ENCODE measurements around the gene UBA3.

DNA sequence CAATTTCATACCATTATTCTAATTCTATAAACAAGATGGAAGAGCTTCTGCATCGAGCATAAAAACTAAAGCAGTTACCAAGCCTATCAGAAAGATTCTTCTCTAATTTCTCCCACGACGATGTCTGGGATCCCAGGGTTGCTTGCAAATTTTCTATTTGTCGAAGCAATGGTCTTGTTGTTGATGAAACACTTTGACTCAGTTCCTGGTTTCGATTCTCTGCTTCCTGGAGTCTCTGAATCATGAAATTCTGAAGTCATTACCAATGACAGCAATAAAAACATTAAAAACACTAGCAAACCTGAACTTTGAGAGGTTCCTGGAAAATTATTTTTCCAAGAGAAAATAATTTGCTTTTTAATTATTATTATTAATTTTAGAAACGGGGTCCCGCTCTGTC is 46.7 kb downstream of the UBA3 start:
- TF ChIP-seq CTCF (IDR thresholded peaks at IDR 0.05; ENCODE audit: poor library complexity) (no peak), EZH2 (IDR thresholded peaks at IDR 0.05; ENCODE audit: borderline replicate concordance) (no peak), EZH2phosphoT487 (IDR thresholded peaks at IDR 0.05; ENCODE audit: low read depth, severe bottlenecking, unreplicated experiment) (no peak)

Data from hepatocyte (in vitro differentiated cells).